Endothelial cell of umbilical vein (primary cell): Measurements from ENCODE around the gene PCYT1B. TPM values are rescaled to one million over a fixed set of nuclear protein-coding genes. Genes with fewer than 3 reads are reported as not detected.

Experiments
- BruUV-seq: library from RNA; stranded (reverse); fragments of 400-500 nt; replicated peaks from 2 replicates; lab custom pipeline; 2021; lab: Mats Ljungman, UMichigan
- CTCF ChIA-PET: fragments of 300-600, 350-600 bp; sonication (Branson Sonifier 250); formaldehyde crosslinking; loops from one replicate; lab custom pipeline; 2021; ENCODE audit warnings: antibody characterized with exemption, inconsistent platforms; lab: Charles Lee
- POLR2A ChIA-PET: fragments of 300-600, 350-600 bp; sonication (Branson Sonifier 250); formaldehyde crosslinking; loops from one replicate; lab custom pipeline; 2021; ENCODE audit warnings: antibody characterized with exemption, inconsistent platforms; lab: Charles Lee
- DNase-seq: peaks from one replicate; pipeline ENCODE4 v3.0.0-alpha.2; 2011; ENCODE audit warnings: low read depth, low spot score
- FAIRE-seq: peaks from 2 replicates; lab custom pipeline; 2011; peaks lifted over from hg19 to GRCh38; lab: Jason Lieb, UNC
- H2AFZ ChIP-seq: 2 replicates; pipeline ENCODE4 v1.6.0; 2012; ENCODE audit warnings: low read depth, low read length, control low read depth, inconsistent platforms
- H3K27ac ChIP-seq: 2 replicates; pipeline ENCODE4 v1.5.1; 2011; ENCODE audit warnings: low read depth, mild to moderate bottlenecking, control low read depth, low read length, moderate library complexity; ENCODE audit not compliant: insufficient read depth
- H3K27me3 ChIP-seq, 2 experiments: 2 replicates each; pipeline versions ENCODE4 v1.6.0 to v1.6.1; 2011; ENCODE audit warnings: low read length in 2 of 2, mixed read lengths in 1 of 2; ENCODE audit not compliant: control insufficient read depth in 2 of 2, insufficient read depth in 2 of 2
- H3K36me3 ChIP-seq, 2 experiments: 2 replicates in 1 of 2; 3 replicates in 1 of 2; pipeline ENCODE4 v1.5.1; 2011; ENCODE audit warnings: low read length in 2 of 2, mild to moderate bottlenecking in 1 of 2, moderate library complexity in 1 of 2; ENCODE audit not compliant: control insufficient read depth in 2 of 2, insufficient read depth in 2 of 2; ENCODE audit errors: extremely low read depth in 1 of 2
- H3K4me1 ChIP-seq: 3 replicates; pipeline ENCODE4 v1.5.1; 2011; ENCODE audit warnings: mild to moderate bottlenecking, low read length; ENCODE audit not compliant: control insufficient read depth, insufficient read depth; ENCODE audit errors: extremely low read depth
- H3K4me2 ChIP-seq: 2 replicates; pipeline ENCODE4 v1.6.1; 2011; ENCODE audit warnings: low read length, control low read depth, mixed read lengths; ENCODE audit not compliant: insufficient read depth
- H3K4me3 ChIP-seq, 3 experiments: fragments of 200-600 bp in 1 of 3; sonication (generic), shearing (Covaris generic) in 1 of 3; replicated peaks in 1 of 3; 2 replicates each; pipeline ENCODE4 v1.5.1; 2011 to 2016; ENCODE audit warnings: control low read depth in 3 of 3, low read length in 3 of 3, mild to moderate bottlenecking in 2 of 3, inconsistent platforms in 1 of 3, low read depth in 1 of 3, moderate library complexity in 1 of 3; ENCODE audit not compliant: insufficient read depth in 1 of 3
- H3K79me2 ChIP-seq: 2 replicates; pipeline ENCODE4 v1.6.0; 2012; ENCODE audit warnings: low read length, inconsistent platforms; ENCODE audit not compliant: control insufficient read depth, insufficient read depth
- H3K9ac ChIP-seq: replicated peaks from 2 replicates; pipeline ENCODE3; 2011; ENCODE audit warnings: low read length, control low read depth; ENCODE audit not compliant: insufficient read depth; ENCODE audit errors: extremely low read depth
- H3K9me1 ChIP-seq: replicated peaks from 3 replicates; pipeline ENCODE4 v1.6.0; 2011; ENCODE audit warnings: mild to moderate bottlenecking, low read length; ENCODE audit not compliant: control insufficient read depth, insufficient read depth; ENCODE audit errors: extremely low read depth
- H3K9me3 ChIP-seq: replicated peaks from 2 replicates; pipeline ENCODE4 v1.5.1; 2012; ENCODE audit warnings: low read length, inconsistent platforms; ENCODE audit not compliant: control insufficient read depth, insufficient read depth
- H4K20me1 ChIP-seq: replicated peaks from 2 replicates; pipeline ENCODE3; 2011; ENCODE audit warnings: mild to moderate bottlenecking, low read length; ENCODE audit not compliant: control insufficient read depth, insufficient read depth; ENCODE audit errors: extremely low read depth
- EZH2 ChIP-seq: IDR thresholded peaks from 2 replicates; pipeline ENCODE4 v1.6.1; 2012; ENCODE audit warnings: borderline replicate concordance, low read depth, mild to moderate bottlenecking, moderate library complexity, low read length, inconsistent platforms; ENCODE audit not compliant: severe bottlenecking
- FOS ChIP-seq: IDR thresholded peaks from 2 replicates; pipeline ENCODE4 v1.6.1; 2011; ENCODE audit warnings: mild to moderate bottlenecking, low read length, moderate library complexity, borderline replicate concordance; ENCODE audit not compliant: insufficient read depth
- GATA2 ChIP-seq: IDR thresholded peaks from 2 replicates; pipeline ENCODE4 v1.7.0; 2011; ENCODE audit warnings: low read depth, mild to moderate bottlenecking, moderate library complexity, mixed read lengths, low read length; ENCODE audit not compliant: insufficient read length, insufficient read depth
- JUN ChIP-seq: IDR thresholded peaks from 2 replicates; pipeline ENCODE4 v1.6.1; 2011; ENCODE audit warnings: borderline replicate concordance, low read depth; ENCODE audit not compliant: insufficient read length, insufficient read depth
- MYC ChIP-seq: IDR thresholded peaks from one replicate; pipeline ENCODE4 v1.6.1; 2011; ENCODE audit warnings: mild to moderate bottlenecking, low read depth, low read length
- POLR2A ChIP-seq: IDR thresholded peaks from 2 replicates; pipeline ENCODE4 v1.6.1; 2012; ENCODE audit warnings: low read depth, mild to moderate bottlenecking, control low read depth, low read length
- POLR2AphosphoS5 ChIP-seq: IDR thresholded peaks from 2 replicates; pipeline ENCODE4 v1.6.1; 2012; ENCODE audit warnings: low read depth, mild to moderate bottlenecking, control low read depth, low read length, moderate library complexity; ENCODE audit not compliant: insufficient read depth
- dilution Hi-C: fragments of 300-500 bp; cut with MboI; formaldehyde crosslinking; loops from one replicate; pipeline ENCODE4 v1.15.0; 2019; ENCODE audit warnings: low sequenced_read_pairs; ENCODE audit not compliant: extremely low pct_ligation_motif_present
- intact Hi-C: fragments of 100-400 bp; cut with micrococcal nuclease; formaldehyde crosslinking; loops from one replicate; pipeline ENCODE4 v1.10.0; 2022
- polyA plus RNA-seq, 4 experiments: library from polyadenylated mRNA; depleted of rRNA in 3 of 4; stranded (reverse) in 3 of 4; unstranded in 1 of 4; fragments of >200 nt; gene quantifications; 2 replicates each; pipeline versions ENCODE4 v1.2.1 to v1.2.3, GENCODE V29; 2011 to 2012; ENCODE audit warnings: missing spikeins in 1 of 4
- total RNA-seq: library from RNA; stranded (reverse); gene quantifications from 2 replicates; pipeline ENCODE4 v1.2.3, GENCODE V29; 2021
- TF ChIP-seq, protein P1 (sequence below): IDR thresholded peaks from 2 replicates; pipeline ENCODE4 v1.6.1; 2011; ENCODE audit not compliant: insufficient read depth, insufficient read length
- TF ChIP-seq, protein P2 (sequence below), 2 donors: IDR thresholded peaks; 1 replicate in 1 of 2; 2 replicates in 1 of 2; pipeline ENCODE4 v1.5.1; 2011; ENCODE audit warnings: low read length in 2 of 2, mild to moderate bottlenecking in 2 of 2, moderate library complexity in 2 of 2, control low read depth in 1 of 2, inconsistent platforms in 1 of 2, low read depth in 1 of 2; ENCODE audit not compliant: insufficient read depth in 1 of 2; ENCODE audit errors: extremely low read depth in 1 of 2

The PCYT1B gene
- total and polyA plus RNA-seq, 2 donors (not counting 3 experiments of a cell fraction or from before 2014, with no cell fraction given): 0.33 to 1.3 TPM

DNA sequence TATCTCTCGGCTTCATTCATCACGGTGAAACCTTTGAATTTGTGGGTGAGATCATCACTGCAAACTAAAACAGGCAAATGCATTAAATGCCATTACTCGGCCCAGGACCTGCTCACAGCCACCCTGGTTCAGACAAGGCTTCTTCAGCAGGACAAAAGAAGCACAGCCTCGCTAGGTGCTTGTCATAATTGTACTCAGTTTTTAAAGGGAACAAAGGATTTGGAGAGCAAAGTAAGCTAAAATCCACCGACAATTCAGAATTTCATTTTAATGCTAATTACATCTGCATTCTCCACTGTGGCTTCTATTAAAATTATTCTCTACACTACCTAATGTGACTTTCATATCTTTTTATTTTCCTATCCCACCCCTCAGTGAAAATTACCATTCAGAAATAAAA lies 57.0 kb downstream of the PCYT1B start:
- Histone ChIP-seq H2AFZ (no peak overlapping the region), H3K27ac (no peak overlapping the region), H3K9me3 (no peaks in the 10 kb centered on the region), H3K9ac (no peak overlapping the region), H3K27me3 (no peaks in the 10 kb centered on the region), H3K79me2 (no peaks in the 10 kb centered on the region), H3K4me1 (no peaks in the 10 kb centered on the region), H4K20me1 (no peaks in the 10 kb centered on the region), H3K4me3 (no peak overlapping the region), H3K36me3 (no peaks in the 10 kb centered on the region), H3K9me1 (no peaks in the 10 kb centered on the region), H3K4me2 (no peak overlapping the region)
- dilution Hi-C loops: no loop called here
- TF ChIP-seq, protein P1, sequence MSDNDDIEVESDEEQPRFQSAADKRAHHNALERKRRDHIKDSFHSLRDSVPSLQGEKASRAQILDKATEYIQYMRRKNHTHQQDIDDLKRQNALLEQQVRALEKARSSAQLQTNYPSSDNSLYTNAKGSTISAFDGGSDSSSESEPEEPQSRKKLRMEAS: no peak
- TF ChIP-seq GATA2: no peak
- TF ChIP-seq MYC: no peak
- TF ChIP-seq JUN: no peak
- DNase-seq (no peak), FAIRE-seq (no peak)
- POLR2A ChIA-PET: no interaction called here
- intact Hi-C loops: no loop called here
- CTCF ChIA-PET: no interaction called here
- no TSS peak for BruUV-seq

DNA sequence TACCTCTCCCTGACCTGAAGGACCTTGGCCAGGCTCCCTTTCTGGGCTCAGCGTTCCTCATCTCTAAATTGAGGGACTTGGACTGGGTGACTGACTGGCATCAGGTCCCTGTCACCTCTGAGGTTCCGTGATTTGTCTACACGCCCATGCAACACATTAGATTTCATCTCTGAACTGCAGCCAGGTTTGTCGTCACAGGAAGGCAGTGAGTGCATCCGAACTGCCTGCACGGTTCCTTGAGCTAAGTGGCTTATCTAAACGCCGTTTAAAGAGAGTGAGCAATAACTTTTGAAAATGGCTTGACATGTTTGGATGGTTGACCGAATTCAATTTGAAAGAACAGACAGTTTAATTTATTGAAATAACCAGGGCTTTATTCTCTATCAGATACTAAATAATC lies 70.1 kb downstream of the PCYT1B start:
- H3K9me3 ChIP-seq: no peaks in the 10 kb centered on the region
- BruUV-seq: no TSS peak
- intact Hi-C loops (no loop called here), dilution Hi-C loops (no loop called here)
- TF ChIP-seq MYC: no peak
- TF ChIP-seq, protein P2, sequence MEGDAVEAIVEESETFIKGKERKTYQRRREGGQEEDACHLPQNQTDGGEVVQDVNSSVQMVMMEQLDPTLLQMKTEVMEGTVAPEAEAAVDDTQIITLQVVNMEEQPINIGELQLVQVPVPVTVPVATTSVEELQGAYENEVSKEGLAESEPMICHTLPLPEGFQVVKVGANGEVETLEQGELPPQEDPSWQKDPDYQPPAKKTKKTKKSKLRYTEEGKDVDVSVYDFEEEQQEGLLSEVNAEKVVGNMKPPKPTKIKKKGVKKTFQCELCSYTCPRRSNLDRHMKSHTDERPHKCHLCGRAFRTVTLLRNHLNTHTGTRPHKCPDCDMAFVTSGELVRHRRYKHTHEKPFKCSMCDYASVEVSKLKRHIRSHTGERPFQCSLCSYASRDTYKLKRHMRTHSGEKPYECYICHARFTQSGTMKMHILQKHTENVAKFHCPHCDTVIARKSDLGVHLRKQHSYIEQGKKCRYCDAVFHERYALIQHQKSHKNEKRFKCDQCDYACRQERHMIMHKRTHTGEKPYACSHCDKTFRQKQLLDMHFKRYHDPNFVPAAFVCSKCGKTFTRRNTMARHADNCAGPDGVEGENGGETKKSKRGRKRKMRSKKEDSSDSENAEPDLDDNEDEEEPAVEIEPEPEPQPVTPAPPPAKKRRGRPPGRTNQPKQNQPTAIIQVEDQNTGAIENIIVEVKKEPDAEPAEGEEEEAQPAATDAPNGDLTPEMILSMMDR (IDR thresholded peaks at IDR 0.05; ENCODE audit: extremely low read depth in 1 of 2, insufficient read depth in 1 of 2, low read depth in 1 of 2, low read length in 2 of 2): no peak
- no peak for TF ChIP-seq FOS
- no peak for TF ChIP-seq POLR2AphosphoS5
- TF ChIP-seq, protein P1: no peak
- no peak for TF ChIP-seq POLR2A
- TF ChIP-seq GATA2: no peak
- TF ChIP-seq JUN: no peak
- no peak for TF ChIP-seq EZH2
- no peak for FAIRE-seq
- CTCF ChIA-PET: no interaction called here
- no peak overlapping the region for H3K4me3 ChIP-seq
- H3K27me3 ChIP-seq: no peaks in the 10 kb centered on the region
- no peaks in the 10 kb centered on the region for H3K4me1 ChIP-seq
- H3K36me3 ChIP-seq: no peaks in the 10 kb centered on the region
- H4K20me1 ChIP-seq: no peaks in the 10 kb centered on the region
- H3K27ac ChIP-seq: no peak overlapping the region
- H3K4me2 ChIP-seq: no peak overlapping the region
- POLR2A ChIA-PET: no interaction called here
- no peaks in the 10 kb centered on the region for H3K79me2 ChIP-seq
- no peak overlapping the region for H3K9ac ChIP-seq
- no peak overlapping the region for H2AFZ ChIP-seq
- no peak for DNase-seq
- H3K9me1 ChIP-seq: no peaks in the 10 kb centered on the region
